ENCODE data around the gene ZFP36L1.

ZFP36L1 gene

GRCh38 chr14:68792979-68793733, at the start of gene ZFP36L1:
ZFP36L1 (minus strand) TSS chr14:68793067; CDS start chr14:68792938, 129 bp downstream.
- in situ Hi-C loops (cut with HindIII; ENCODE audit: low pct_ligation_motif_present, low pct_unique_long_range_greater_than_20kb, low sequenced_read_pairs) = no loop called here
- DNase-seq = peak; percentile 94

GRCh38 chr14:68842298-68842697, 49.4 kb upstream of the ZFP36L1 start:
- in situ Hi-C loops (cut with HindIII; ENCODE audit: low pct_ligation_motif_present, low pct_unique_long_range_greater_than_20kb, low sequenced_read_pairs) = no loop called here
- DNase-seq = no peak

GRCh38 chr14:68841016-68841809, 48.3 kb upstream of the ZFP36L1 start:
- DNase-seq = no peak
- in situ Hi-C loops (cut with HindIII; ENCODE audit: low pct_ligation_motif_present, low pct_unique_long_range_greater_than_20kb, low sequenced_read_pairs) = no loop called here

- no peak for DNase-seq
- in situ Hi-C loops (cut with HindIII; ENCODE audit: low pct_ligation_motif_present, low pct_unique_long_range_greater_than_20kb, low sequenced_read_pairs) = no loop called here
These were observed 47.6 kb upstream of the ZFP36L1 start for GRCh38 chr14:68840454-68840853.

- in situ Hi-C loops (cut with HindIII; ENCODE audit: low pct_ligation_motif_present, low pct_unique_long_range_greater_than_20kb, low sequenced_read_pairs) = no loop called here
- DNase-seq = no peak
These were observed 43.2 kb upstream of the ZFP36L1 start for GRCh38 chr14:68836082-68836481.

GRCh38 chr14:68834816-68835215, 41.9 kb upstream of the ZFP36L1 start:
- in situ Hi-C loops (cut with HindIII; ENCODE audit: low pct_ligation_motif_present, low pct_unique_long_range_greater_than_20kb, low sequenced_read_pairs) = no loop called here
- DNase-seq = no peak

GRCh38 chr14:68828698-68829097, 35.8 kb upstream of the ZFP36L1 start:
- in situ Hi-C loops (cut with HindIII; ENCODE audit: low pct_ligation_motif_present, low pct_unique_long_range_greater_than_20kb, low sequenced_read_pairs) = no loop called here
- no peak for DNase-seq

- DNase-seq = no peak
- in situ Hi-C loops (cut with HindIII; ENCODE audit: low pct_ligation_motif_present, low pct_unique_long_range_greater_than_20kb, low sequenced_read_pairs) = no loop called here
These were observed 32.9 kb upstream of the ZFP36L1 start for GRCh38 chr14:68825729-68826128.

GRCh38 chr14:68824517-68825347, 31.9 kb upstream of the ZFP36L1 start:
- in situ Hi-C loops (cut with HindIII; ENCODE audit: low pct_ligation_motif_present, low pct_unique_long_range_greater_than_20kb, low sequenced_read_pairs) = loop anchor here (25.0 kb wide), 1 partner anchor 887 kb away; no protein-coding TSS in a partner anchor
- peak; percentile 81 for DNase-seq

- in situ Hi-C loops (cut with HindIII; ENCODE audit: low pct_ligation_motif_present, low pct_unique_long_range_greater_than_20kb, low sequenced_read_pairs) = loop anchor here (25.0 kb wide), 1 partner anchor 887 kb away; no protein-coding TSS in a partner anchor
These were observed 31.3 kb upstream of the ZFP36L1 start for GRCh38 chr14:68824207-68824516.

GRCh38 chr14:68823434-68824206, 30.8 kb upstream of the ZFP36L1 start:
- in situ Hi-C loops (cut with HindIII; ENCODE audit: low pct_ligation_motif_present, low pct_unique_long_range_greater_than_20kb, low sequenced_read_pairs) = loop anchor here (25.0 kb wide), 1 partner anchor 886 kb away; no protein-coding TSS in a partner anchor
- peak; percentile 56 for DNase-seq

More at GRCh38 chr14:68824207-68824516, 31.3 kb upstream of the ZFP36L1 start:
- no peak for DNase-seq

GRCh38 chr14:68822926-68823325, 30.1 kb upstream of the ZFP36L1 start:
- no peak for DNase-seq
- in situ Hi-C loops (cut with HindIII; ENCODE audit: low pct_ligation_motif_present, low pct_unique_long_range_greater_than_20kb, low sequenced_read_pairs) = loop anchor here (25.0 kb wide), 1 partner anchor 886 kb away; no protein-coding TSS in a partner anchor

GRCh38 chr14:68822132-68822651, 29.3 kb upstream of the ZFP36L1 start:
- DNase-seq = no peak
- in situ Hi-C loops (cut with HindIII; ENCODE audit: low pct_ligation_motif_present, low pct_unique_long_range_greater_than_20kb, low sequenced_read_pairs) = loop anchor here (25.0 kb wide), 1 partner anchor 885 kb away; no protein-coding TSS in a partner anchor

- no peak for DNase-seq
- in situ Hi-C loops (cut with HindIII; ENCODE audit: low pct_ligation_motif_present, low pct_unique_long_range_greater_than_20kb, low sequenced_read_pairs) = loop anchor here (25.0 kb wide), 1 partner anchor 884 kb away; no protein-coding TSS in a partner anchor
These were observed 28.3 kb upstream of the ZFP36L1 start for GRCh38 chr14:68820999-68821683.

- in situ Hi-C loops (cut with HindIII; ENCODE audit: low pct_ligation_motif_present, low pct_unique_long_range_greater_than_20kb, low sequenced_read_pairs) = loop anchor here (25.0 kb wide), 1 partner anchor 883 kb away; no protein-coding TSS in a partner anchor
- DNase-seq = no peak
These were observed 27.7 kb upstream of the ZFP36L1 start for GRCh38 chr14:68820536-68820935.

- in situ Hi-C loops (cut with HindIII; ENCODE audit: low pct_ligation_motif_present, low pct_unique_long_range_greater_than_20kb, low sequenced_read_pairs) = loop anchor here (25.0 kb wide), 1 partner anchor 883 kb away; no protein-coding TSS in a partner anchor
- DNase-seq = no peak
These were observed 27.3 kb upstream of the ZFP36L1 start for GRCh38 chr14:68820119-68820518.

GRCh38 chr14:68819260-68819691, 26.4 kb upstream of the ZFP36L1 start:
- in situ Hi-C loops (cut with HindIII; ENCODE audit: low pct_ligation_motif_present, low pct_unique_long_range_greater_than_20kb, low sequenced_read_pairs) = loop anchor here (25.0 kb wide), 1 partner anchor 882 kb away; no protein-coding TSS in a partner anchor
- no peak for DNase-seq
